Erythroblast (primary cell): ENCODE measurements around the gene DIRAS1.
"Not testable (repeated sequence)": the region's sequence is repeated elsewhere in the genome, so short reads cannot be mapped to it uniquely, and the experiment has no call there.

ENCODE experiments used
- GATA1 ChIP-seq: IDR thresholded peaks from 2 replicates; pipeline ENCODE4 v1.6.1; 2011; ENCODE audit warnings: low read depth, mild to moderate bottlenecking, control low read depth, low read length, moderate library complexity
- POLR2A ChIP-seq: IDR thresholded peaks from 2 replicates; pipeline ENCODE4 v1.6.1; 2011; ENCODE audit warnings: mild to moderate bottlenecking, low read length

DNA sequence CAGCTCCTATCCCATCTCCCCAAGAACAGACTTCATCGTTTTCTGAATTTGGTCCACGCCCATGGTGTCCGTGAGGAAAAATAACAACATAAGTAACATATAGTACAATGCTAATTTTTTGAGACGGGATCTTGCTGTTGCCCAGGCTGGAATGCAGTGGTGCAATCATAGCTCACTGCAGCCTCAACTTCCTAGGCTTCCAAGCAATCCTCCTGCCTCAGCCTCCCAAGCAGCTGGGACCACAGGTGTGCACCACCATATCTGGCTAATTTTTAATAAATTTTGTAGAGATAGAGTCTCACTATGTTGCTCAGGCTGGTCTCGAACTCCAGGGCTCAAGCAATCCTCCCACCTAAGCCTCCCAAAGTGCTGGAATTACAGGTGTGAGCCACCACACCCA, 42.2 kb downstream of the DIRAS1 start:
- not testable (repeated sequence) for TF ChIP-seq POLR2A, GATA1
